ENCODE results near the gene TMEM184B. TPM values are rescaled to one million over a fixed set of nuclear protein-coding genes. Genes with fewer than 3 reads are reported as not detected.

TMEM184B gene
- polyA plus RNA-seq, 2 donors = 10.8 to 14.4 TPM

DNA sequence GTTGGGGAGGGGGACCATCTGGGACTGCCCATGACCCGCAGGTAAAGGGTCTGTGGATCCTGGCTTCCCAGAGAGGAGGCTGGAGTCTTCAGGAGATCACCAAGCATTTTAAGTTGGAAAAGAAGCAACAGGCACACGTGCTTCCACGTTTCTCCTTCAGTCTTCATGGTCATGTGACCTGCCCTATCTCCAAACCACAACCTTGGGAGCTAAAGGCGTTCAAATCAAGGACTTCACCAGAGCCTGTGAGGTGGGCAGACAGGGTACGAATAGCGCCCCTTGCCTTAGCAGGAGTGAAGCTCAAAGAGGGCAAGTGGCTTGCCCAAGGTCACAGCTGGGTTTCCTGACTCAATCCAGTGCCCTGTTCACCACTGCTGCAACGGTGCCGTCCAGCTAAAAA lies 6.7 kb downstream of the TMEM184B start:
- no peaks in the 10 kb centered on the region for H3K27me3 ChIP-seq (ENCODE audit: control insufficient read depth in 1 of 2, insufficient read depth in 2 of 2, low read length in 2 of 2)
- no peaks in the 10 kb centered on the region for H3K9me3 ChIP-seq (ENCODE audit: control insufficient read depth in 2 of 2, insufficient read depth in 1 of 2, low read depth in 1 of 2, low read length in 1 of 2)
- H3K4me1 ChIP-seq (ENCODE audit: control insufficient read depth in 2 of 2, insufficient read depth in 2 of 2, low read length in 1 of 2) = peaks cover 5 to 11% of the 10 kb centered on the region in 2 donors
- peak overlapping the region in 1 of 2 donors; percentile 17 for H3K27ac ChIP-seq (ENCODE audit: low read depth in 2 of 2, low read length in 1 of 2)
- H3K36me3 ChIP-seq (ENCODE audit: control insufficient read depth in 2 of 2, insufficient read depth in 2 of 2, low read length in 1 of 2) = peaks cover 0 to 3% of the 10 kb centered on the region in 2 donors
- no peak overlapping the region for H3K4me3 ChIP-seq (ENCODE audit: low read depth in 1 of 2, low read length in 2 of 2)
- WGBS, 2 donors = 44 to 61% methylated on average over 8 of the region's 8 CpGs

DNA sequence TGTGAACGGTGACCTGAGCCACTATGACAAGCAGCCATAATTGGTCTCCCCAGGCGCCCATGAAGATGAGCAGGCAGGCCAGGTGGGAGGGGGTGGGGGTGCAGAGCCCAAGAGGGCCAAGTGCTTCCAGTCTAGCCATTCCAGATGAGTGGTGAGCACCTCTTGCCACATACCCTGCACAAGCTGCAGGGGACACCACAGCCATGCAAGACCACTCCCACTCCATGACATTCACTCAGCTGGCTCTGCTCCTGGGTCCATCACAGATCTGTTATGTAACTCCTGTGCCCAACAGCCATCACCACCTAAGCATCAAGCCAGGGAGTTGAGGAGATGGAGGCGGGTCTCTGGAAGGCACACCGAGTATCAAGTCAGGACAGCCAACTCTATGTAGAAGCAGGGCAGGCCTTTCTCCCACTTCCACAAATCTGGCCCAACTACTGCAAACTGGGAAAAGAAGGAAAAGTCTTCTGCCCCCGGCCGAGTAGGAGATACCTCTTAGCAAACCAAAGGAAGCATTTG lies 8.4 kb downstream of the TMEM184B start:
- H3K27ac ChIP-seq (ENCODE audit: low read depth in 2 of 2, low read length in 1 of 2) = no peak overlapping the region

DNA sequence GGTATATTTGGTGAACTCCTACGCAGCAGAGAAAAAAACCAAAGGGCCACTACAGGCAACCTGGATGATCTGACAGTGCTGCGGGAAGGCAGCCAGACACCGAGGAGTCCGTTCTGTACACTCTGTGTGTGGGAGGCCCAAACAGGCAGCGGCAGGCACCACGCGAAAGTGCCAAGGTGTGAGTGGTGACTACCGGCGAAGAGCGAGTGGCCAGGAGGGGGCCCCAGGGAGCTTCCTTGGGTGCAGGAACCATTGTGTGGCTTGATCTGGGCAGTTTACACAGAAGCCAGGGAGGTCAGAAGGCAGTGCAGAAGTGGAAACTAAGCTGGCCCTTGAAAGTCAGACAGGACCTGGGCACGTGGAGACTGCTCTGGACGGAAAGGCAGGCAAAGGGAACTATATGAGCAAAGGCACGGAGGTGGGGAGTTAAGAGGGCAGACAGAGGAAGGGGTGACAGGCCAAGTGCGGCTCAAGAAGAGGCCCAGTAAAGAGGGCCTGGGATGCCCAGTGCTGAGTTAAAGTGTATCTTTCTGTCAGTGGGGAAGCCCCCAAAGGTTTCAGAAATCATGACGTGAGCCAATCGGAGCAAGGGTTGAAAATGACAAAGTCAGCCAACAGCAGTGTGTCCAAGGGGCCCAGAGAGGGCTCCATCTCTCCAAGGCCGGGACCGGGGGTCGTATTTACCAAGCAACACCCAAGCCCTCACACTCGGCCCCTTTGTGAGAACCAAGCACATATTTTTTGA lies 10.6 kb downstream of the TMEM184B start:
- no peaks in the 10 kb centered on the region for H3K27me3 ChIP-seq (ENCODE audit: control insufficient read depth in 1 of 2, insufficient read depth in 2 of 2, low read length in 2 of 2)
- peaks cover 0 to 3% of the 10 kb centered on the region in 2 donors for H3K36me3 ChIP-seq (ENCODE audit: control insufficient read depth in 2 of 2, insufficient read depth in 2 of 2, low read length in 1 of 2)
- peak overlapping the region in 1 of 2 donors; percentile 28 for H3K27ac ChIP-seq (ENCODE audit: low read depth in 2 of 2, low read length in 1 of 2)
- H3K4me1 ChIP-seq (ENCODE audit: control insufficient read depth in 2 of 2, insufficient read depth in 2 of 2, low read length in 1 of 2) = peaks cover 5 to 8% of the 10 kb centered on the region in 2 donors
- 55 to 61% methylated on average over 20 of the region's 20 CpGs for WGBS, 2 donors
- H3K9me3 ChIP-seq (ENCODE audit: control insufficient read depth in 2 of 2, insufficient read depth in 1 of 2, low read depth in 1 of 2, low read length in 1 of 2) = no peaks in the 10 kb centered on the region
- H3K4me3 ChIP-seq (ENCODE audit: low read depth in 1 of 2, low read length in 2 of 2) = no peak overlapping the region

More for the DNA sequence above, 8.4 kb downstream of the TMEM184B start:
- H3K9me3 ChIP-seq (ENCODE audit: control insufficient read depth in 2 of 2, insufficient read depth in 1 of 2, low read depth in 1 of 2, low read length in 1 of 2) = no peaks in the 10 kb centered on the region
- peaks cover 3 to 8% of the 10 kb centered on the region in 2 donors for H3K4me1 ChIP-seq (ENCODE audit: control insufficient read depth in 2 of 2, insufficient read depth in 2 of 2, low read length in 1 of 2)
- WGBS, 2 donors = 80 to 82% methylated on average over 6 of the region's 6 CpGs
- H3K36me3 ChIP-seq (ENCODE audit: control insufficient read depth in 2 of 2, insufficient read depth in 2 of 2, low read length in 1 of 2) = peaks cover 0 to 3% of the 10 kb centered on the region in 2 donors
- no peak overlapping the region for H3K4me3 ChIP-seq (ENCODE audit: low read depth in 1 of 2, low read length in 2 of 2)
- H3K27me3 ChIP-seq (ENCODE audit: control insufficient read depth in 1 of 2, insufficient read depth in 2 of 2, low read length in 2 of 2) = no peaks in the 10 kb centered on the region

DNA sequence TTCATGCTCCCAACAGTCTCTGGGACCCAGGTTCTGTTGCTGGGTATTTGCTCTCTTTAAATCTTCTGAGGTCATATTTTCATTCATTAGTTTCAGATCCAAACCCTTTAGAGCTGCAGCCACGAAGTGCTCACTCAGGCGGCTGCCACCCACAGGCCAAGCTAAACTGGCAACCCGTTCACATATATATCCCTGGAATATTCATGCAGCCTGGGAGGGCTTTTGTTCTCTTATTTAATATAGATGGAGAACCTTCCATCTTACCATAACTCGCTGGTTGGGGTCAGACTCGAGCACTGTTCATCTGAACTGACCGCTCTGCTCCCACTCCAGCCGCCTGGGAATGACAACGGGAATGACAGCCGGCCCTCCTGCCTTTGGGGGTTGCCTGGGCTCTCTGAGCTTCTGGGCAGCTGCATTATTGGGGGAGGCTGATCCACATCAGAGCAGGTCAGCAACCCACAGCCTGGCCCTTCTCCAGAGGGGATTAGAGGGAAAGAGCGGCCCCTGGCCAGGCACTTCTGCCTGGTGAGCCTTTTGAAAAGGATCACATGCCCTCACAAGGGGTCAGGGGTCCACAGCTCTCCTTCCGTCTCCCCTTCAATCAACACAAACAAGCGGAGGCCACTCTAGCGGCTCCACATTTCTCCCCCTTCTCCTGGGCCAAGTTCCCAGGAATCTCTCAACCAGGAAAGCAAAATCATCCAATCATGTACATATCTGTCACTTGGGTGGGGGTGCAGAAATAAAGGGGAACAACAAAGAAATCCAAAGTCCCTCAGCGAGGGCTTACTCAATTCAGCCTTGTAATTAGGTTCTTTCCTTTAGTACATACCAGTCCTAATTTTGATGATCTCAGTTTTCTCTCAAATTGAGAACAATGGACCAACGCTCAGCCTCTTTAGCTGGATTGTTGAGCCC lies 11.8 kb downstream of the TMEM184B start:
- Histone ChIP-seq H3K27ac (ENCODE audit: low read depth in 2 of 2, low read length in 1 of 2) (peak overlapping the region; percentile 63 to 68), H3K4me1 (ENCODE audit: control insufficient read depth in 2 of 2, insufficient read depth in 2 of 2, low read length in 1 of 2) (peaks cover 5 to 8% of the 10 kb centered on the region in 2 donors), H3K27me3 (ENCODE audit: control insufficient read depth in 1 of 2, insufficient read depth in 2 of 2, low read length in 2 of 2) (no peaks in the 10 kb centered on the region), H3K36me3 (ENCODE audit: control insufficient read depth in 2 of 2, insufficient read depth in 2 of 2, low read length in 1 of 2) (peaks cover 0 to 3% of the 10 kb centered on the region in 2 donors), H3K4me3 (ENCODE audit: low read depth in 1 of 2, low read length in 2 of 2) (no peak overlapping the region), H3K9me3 (ENCODE audit: control insufficient read depth in 2 of 2, insufficient read depth in 1 of 2, low read depth in 1 of 2, low read length in 1 of 2) (no peaks in the 10 kb centered on the region)
- WGBS, 2 donors = 57 to 61% methylated on average over 15 of the region's 15 CpGs

DNA sequence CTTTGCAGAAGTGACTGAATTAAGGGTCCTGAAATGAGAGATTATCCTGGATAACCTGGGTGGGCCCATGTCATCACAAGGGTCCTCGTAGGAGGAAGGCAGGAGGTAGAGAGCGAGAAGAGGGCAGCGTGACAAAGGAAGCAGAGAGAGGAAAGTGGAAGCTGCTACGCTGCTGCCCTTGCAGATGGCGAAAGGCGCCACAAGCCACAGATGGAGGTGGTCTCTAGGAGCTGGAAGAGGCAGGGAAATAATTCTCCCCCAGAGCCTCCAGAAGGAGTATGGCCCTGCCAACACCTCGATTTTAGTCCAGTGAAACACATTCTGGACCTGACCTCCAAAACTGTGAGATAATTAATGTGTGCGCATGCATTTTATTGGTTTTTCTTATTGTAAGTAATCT lies 13.4 kb downstream of the TMEM184B start:
- WGBS, 2 donors = 82 to 86% methylated on average over 8 of the region's 8 CpGs
- peak overlapping the region in 1 of 2 donors; percentile 5 for H3K27ac ChIP-seq (ENCODE audit: low read depth in 2 of 2, low read length in 1 of 2)
- H3K4me1 ChIP-seq (ENCODE audit: control insufficient read depth in 2 of 2, insufficient read depth in 2 of 2, low read length in 1 of 2) = peaks cover 3 to 5% of the 10 kb centered on the region in 2 donors

DNA sequence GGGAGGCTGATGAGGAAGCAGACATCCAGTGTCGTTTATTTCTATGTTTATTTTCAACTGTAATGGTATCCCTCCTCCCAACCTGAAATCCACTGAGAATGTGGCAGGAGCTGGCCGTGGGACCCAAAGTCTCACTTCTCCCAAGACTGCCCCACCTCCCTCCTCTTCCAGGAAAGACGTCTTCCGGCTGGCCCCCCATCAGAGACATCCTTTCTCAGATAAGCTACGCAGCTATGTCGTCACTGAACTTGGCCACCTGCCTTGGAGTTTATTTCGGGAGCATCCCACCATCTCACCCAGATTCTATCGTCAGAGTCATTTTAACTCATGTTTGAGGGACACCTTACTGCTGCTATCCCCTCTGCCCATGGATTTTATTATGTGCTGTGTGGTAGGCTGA lies 13.9 kb downstream of the TMEM184B start:
- H3K9me3 ChIP-seq (ENCODE audit: control insufficient read depth in 2 of 2, insufficient read depth in 1 of 2, low read depth in 1 of 2, low read length in 1 of 2) = no peaks in the 10 kb centered on the region
- no peaks in the 10 kb centered on the region for H3K36me3 ChIP-seq (ENCODE audit: control insufficient read depth in 2 of 2, insufficient read depth in 2 of 2, low read length in 1 of 2)
- H3K4me1 ChIP-seq (ENCODE audit: control insufficient read depth in 2 of 2, insufficient read depth in 2 of 2, low read length in 1 of 2) = peaks cover 3 to 5% of the 10 kb centered on the region in 2 donors
- no peak overlapping the region for H3K4me3 ChIP-seq (ENCODE audit: low read depth in 1 of 2, low read length in 2 of 2)
- no peaks in the 10 kb centered on the region for H3K27me3 ChIP-seq (ENCODE audit: control insufficient read depth in 1 of 2, insufficient read depth in 2 of 2, low read length in 2 of 2)
- H3K27ac ChIP-seq (ENCODE audit: low read depth in 2 of 2, low read length in 1 of 2) = peak overlapping the region in 1 of 2 donors; percentile 14
- WGBS, 2 donors = 60 to 61% methylated on average over 8 of the region's 8 CpGs

More for the DNA sequence above, 13.4 kb downstream of the TMEM184B start:
- no peaks in the 10 kb centered on the region for H3K9me3 ChIP-seq (ENCODE audit: control insufficient read depth in 2 of 2, insufficient read depth in 1 of 2, low read depth in 1 of 2, low read length in 1 of 2)
- H3K4me3 ChIP-seq (ENCODE audit: low read depth in 1 of 2, low read length in 2 of 2) = no peak overlapping the region
- no peaks in the 10 kb centered on the region for H3K27me3 ChIP-seq (ENCODE audit: control insufficient read depth in 1 of 2, insufficient read depth in 2 of 2, low read length in 2 of 2)
- no peaks in the 10 kb centered on the region for H3K36me3 ChIP-seq (ENCODE audit: control insufficient read depth in 2 of 2, insufficient read depth in 2 of 2, low read length in 1 of 2)

DNA sequence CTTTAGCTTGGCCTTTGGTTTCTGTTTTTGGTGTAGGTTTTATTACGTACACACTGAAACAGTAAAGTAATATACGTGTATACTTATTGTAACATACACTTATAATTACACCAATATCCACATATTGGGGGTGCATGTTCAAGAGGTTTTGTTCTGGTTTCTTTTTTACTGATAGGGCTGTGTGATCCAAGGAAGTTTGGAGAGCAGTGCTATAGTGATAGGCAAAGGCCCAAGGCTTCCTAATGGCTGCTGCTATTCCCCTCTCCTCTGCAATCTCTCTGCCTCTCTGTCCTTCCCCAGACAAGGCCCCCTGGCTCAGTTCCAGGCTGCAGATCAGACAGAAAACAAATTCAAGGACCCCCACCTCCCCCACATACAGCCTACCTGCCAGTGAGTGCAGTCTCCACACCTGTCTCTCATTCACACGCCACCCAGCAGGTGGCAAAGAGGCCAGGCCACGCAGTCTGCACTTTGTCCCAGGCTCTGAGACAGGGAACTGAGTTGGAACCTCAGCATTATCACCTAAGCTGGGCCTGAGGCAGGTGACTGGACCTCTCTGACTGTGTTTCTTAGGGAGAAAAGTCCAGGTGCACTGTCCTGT lies 15.1 kb downstream of the TMEM184B start:
- 75 to 78% methylated on average over 4 of the region's 4 CpGs for WGBS, 2 donors
- H3K36me3 ChIP-seq (ENCODE audit: control insufficient read depth in 2 of 2, insufficient read depth in 2 of 2, low read length in 1 of 2) = no peaks in the 10 kb centered on the region
- H3K9me3 ChIP-seq (ENCODE audit: control insufficient read depth in 2 of 2, insufficient read depth in 1 of 2, low read depth in 1 of 2, low read length in 1 of 2) = no peaks in the 10 kb centered on the region
- peaks cover 3 to 5% of the 10 kb centered on the region in 2 donors for H3K4me1 ChIP-seq (ENCODE audit: control insufficient read depth in 2 of 2, insufficient read depth in 2 of 2, low read length in 1 of 2)
- no peak overlapping the region for H3K4me3 ChIP-seq (ENCODE audit: low read depth in 1 of 2, low read length in 2 of 2)
- no peaks in the 10 kb centered on the region for H3K27me3 ChIP-seq (ENCODE audit: control insufficient read depth in 1 of 2, insufficient read depth in 2 of 2, low read length in 2 of 2)
- peak overlapping the region; percentile 60 to 76 for H3K27ac ChIP-seq (ENCODE audit: low read depth in 2 of 2, low read length in 1 of 2)

DNA sequence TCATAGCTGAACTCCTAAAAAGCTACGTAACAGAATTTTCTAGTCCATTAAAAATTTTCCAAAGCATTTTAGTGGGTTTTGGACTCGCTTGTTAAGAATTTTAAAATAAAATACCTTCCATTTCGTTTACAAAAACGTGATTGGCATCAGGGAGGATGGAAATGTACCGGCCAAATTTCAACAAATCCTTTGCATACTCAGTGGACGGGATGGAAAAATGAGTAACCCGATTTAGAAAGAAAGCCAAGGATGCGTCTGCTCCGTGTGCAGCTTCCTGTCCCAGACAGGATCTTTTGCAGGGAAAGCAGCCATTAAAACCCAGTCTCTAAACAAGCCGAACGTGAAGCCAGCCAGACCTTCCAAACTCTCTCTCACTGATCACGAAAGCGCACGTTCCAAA lies 15.6 kb downstream of the TMEM184B start:
- WGBS, 2 donors = 40 to 49% methylated on average over 14 of the region's 14 CpGs

DNA sequence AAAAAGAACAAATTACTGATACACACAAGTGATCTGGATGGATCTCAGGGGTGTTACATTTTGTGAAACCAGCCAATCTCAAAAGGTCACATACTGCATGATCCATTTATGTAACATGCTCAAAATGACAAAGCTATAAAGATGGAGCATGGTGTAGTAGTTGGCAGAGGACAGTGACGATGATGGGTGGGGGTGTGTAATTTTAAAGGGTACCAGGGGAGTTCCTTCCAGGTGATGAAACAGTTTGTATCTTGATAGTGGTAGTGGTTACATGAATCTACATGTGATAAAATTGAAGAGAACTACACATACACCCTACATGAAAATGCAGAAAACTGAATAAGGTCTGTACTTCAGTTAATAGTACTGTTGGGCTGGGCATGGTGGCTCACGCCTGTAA lies 17.1 kb downstream of the TMEM184B start:
- 90 to 98% methylated on average over 2 of the region's 2 CpGs for WGBS, 2 donors
- Histone ChIP-seq H3K4me1 (ENCODE audit: control insufficient read depth in 2 of 2, insufficient read depth in 2 of 2, low read length in 1 of 2) (peaks cover 0 to 2% of the 10 kb centered on the region in 2 donors), H3K9me3 (ENCODE audit: control insufficient read depth in 2 of 2, insufficient read depth in 1 of 2, low read depth in 1 of 2, low read length in 1 of 2) (no peaks in the 10 kb centered on the region), H3K27me3 (ENCODE audit: control insufficient read depth in 1 of 2, insufficient read depth in 2 of 2, low read length in 2 of 2) (no peaks in the 10 kb centered on the region), H3K36me3 (ENCODE audit: control insufficient read depth in 2 of 2, insufficient read depth in 2 of 2, low read length in 1 of 2) (no peaks in the 10 kb centered on the region), H3K27ac (ENCODE audit: low read depth in 2 of 2, low read length in 1 of 2) (no peak overlapping the region), H3K4me3 (ENCODE audit: low read depth in 1 of 2, low read length in 2 of 2) (no peak overlapping the region)

More for the DNA sequence above, 15.6 kb downstream of the TMEM184B start:
- Histone ChIP-seq H3K4me3 (ENCODE audit: low read depth in 1 of 2, low read length in 2 of 2) (no peak overlapping the region), H3K9me3 (ENCODE audit: control insufficient read depth in 2 of 2, insufficient read depth in 1 of 2, low read depth in 1 of 2, low read length in 1 of 2) (no peaks in the 10 kb centered on the region), H3K36me3 (ENCODE audit: control insufficient read depth in 2 of 2, insufficient read depth in 2 of 2, low read length in 1 of 2) (no peaks in the 10 kb centered on the region), H3K27me3 (ENCODE audit: control insufficient read depth in 1 of 2, insufficient read depth in 2 of 2, low read length in 2 of 2) (no peaks in the 10 kb centered on the region), H3K4me1 (ENCODE audit: control insufficient read depth in 2 of 2, insufficient read depth in 2 of 2, low read length in 1 of 2) (peaks cover 2 to 3% of the 10 kb centered on the region in 2 donors), H3K27ac (ENCODE audit: low read depth in 2 of 2, low read length in 1 of 2) (peak overlapping the region; percentile 60 to 75)

All from esophagus (tissue), 2 donors.